ENCODE results near the gene SERPINA6. TPM values are rescaled to one million over a fixed set of nuclear protein-coding genes. Genes with fewer than 3 reads are reported as not detected.
"Not testable (repeated sequence)": the region's sequence is repeated elsewhere in the genome, so short reads cannot be mapped to it uniquely, and the experiment has no call there.

Gene SERPINA6
- total RNA-seq, 1 experiment from 2014 or later, result not detected

DNA sequence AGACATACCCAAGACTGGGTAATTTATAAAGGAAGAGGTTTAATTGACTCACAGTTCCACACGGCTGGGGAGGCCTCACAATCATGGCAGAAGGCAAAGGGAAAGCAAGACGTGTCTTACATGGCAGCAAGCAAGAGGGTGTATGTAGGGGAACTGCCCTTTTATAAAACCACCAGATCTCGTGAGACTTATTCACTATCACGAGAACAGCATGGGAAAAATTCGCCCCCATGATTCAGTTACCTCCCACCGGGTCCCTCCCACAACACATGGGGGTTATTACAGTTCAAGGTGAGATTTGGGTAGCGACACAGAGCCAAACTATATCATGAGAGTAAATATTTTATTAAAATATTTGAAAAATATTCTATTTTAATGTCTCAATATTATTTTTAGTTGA, 54.6 kb downstream of the SERPINA6 start:
- H3K9ac ChIP-seq (ENCODE audit: low read length); H3K27me3 ChIP-seq (ENCODE audit: low read length); H3K9me2 ChIP-seq (replicated peaks; ENCODE audit: insufficient read depth, low read length); H4K20me1 ChIP-seq (ENCODE audit: insufficient read depth, low read depth, low read length); H3K4me2 ChIP-seq (ENCODE audit: low read depth, low read length, poor library complexity, severe bottlenecking); H3K36me3 ChIP-seq (ENCODE audit: insufficient read depth, low read length); H3K9me3 ChIP-seq (ENCODE audit: low read length); H3K4me3 ChIP-seq (ENCODE audit: low read length); H3K4me1 ChIP-seq (ENCODE audit: low read length); H2AFZ ChIP-seq (ENCODE audit: low read length); H3K79me2 ChIP-seq (ENCODE audit: low read length); H3K27ac ChIP-seq (ENCODE audit: low read length); DNase-seq: not testable (repeated sequence)

DNA sequence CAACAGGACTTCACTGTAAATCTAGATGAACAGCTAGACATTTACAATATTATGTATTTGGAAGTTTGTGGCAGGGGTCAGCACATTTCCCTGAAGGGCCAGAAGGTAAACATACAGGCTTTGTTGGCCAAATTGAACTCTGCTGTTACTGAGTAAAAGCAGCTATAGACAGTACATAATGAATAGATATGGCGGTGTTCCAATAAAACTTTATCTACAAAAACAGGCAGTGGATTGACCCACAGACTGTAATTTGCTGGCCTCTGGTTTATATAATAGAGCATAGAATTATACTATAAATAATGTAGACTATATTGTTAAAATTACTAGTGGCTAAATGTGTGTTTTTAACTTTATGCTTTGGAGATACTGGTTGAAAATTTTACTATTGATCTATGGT, 55.8 kb downstream of the SERPINA6 start:
- Histone ChIP-seq H3K27ac (ENCODE audit: low read length) (no peak overlapping the region), H3K4me3 (ENCODE audit: low read length) (no peak overlapping the region), H3K9ac (ENCODE audit: low read length) (no peak overlapping the region), H3K36me3 (ENCODE audit: insufficient read depth, low read length) (no peaks in the 10 kb centered on the region), H3K4me1 (ENCODE audit: low read length) (no peaks in the 10 kb centered on the region), H3K9me3 (ENCODE audit: low read length) (no peaks in the 10 kb centered on the region), H3K27me3 (ENCODE audit: low read length) (no peaks in the 10 kb centered on the region; the same call in 1 of the 2 replicates), H3K79me2 (ENCODE audit: low read length) (no peaks in the 10 kb centered on the region), H3K4me2 (ENCODE audit: low read depth, low read length, poor library complexity, severe bottlenecking) (no peak overlapping the region), H4K20me1 (ENCODE audit: insufficient read depth, low read depth, low read length) (no peaks in the 10 kb centered on the region), H2AFZ (ENCODE audit: low read length) (no peak overlapping the region), H3K9me2 (replicated peaks; ENCODE audit: insufficient read depth, low read length) (no peaks in the 10 kb centered on the region)
- DNase-seq, result no peak

GRCh38 chr14:94264195-94264594, 58.9 kb downstream of the SERPINA6 start:
- H3K4me1 ChIP-seq (ENCODE audit: low read length); H2AFZ ChIP-seq (ENCODE audit: low read length); DNase-seq; H3K36me3 ChIP-seq (ENCODE audit: insufficient read depth, low read length); H3K4me2 ChIP-seq (ENCODE audit: low read depth, low read length, poor library complexity, severe bottlenecking); H3K9me2 ChIP-seq (replicated peaks; ENCODE audit: insufficient read depth, low read length); H3K9me3 ChIP-seq (ENCODE audit: low read length); H4K20me1 ChIP-seq (ENCODE audit: insufficient read depth, low read depth, low read length); H3K79me2 ChIP-seq (ENCODE audit: low read length); H3K4me3 ChIP-seq (ENCODE audit: low read length); H3K27ac ChIP-seq (ENCODE audit: low read length); H3K9ac ChIP-seq (ENCODE audit: low read length); H3K27me3 ChIP-seq (ENCODE audit: low read length): not testable (repeated sequence)

Other genes with a start within 250 kb of the SERPINA6 start
- 217 and 248 TPM in 2 replicates for gene DDX24, start 242.1 kb downstream of the SERPINA6 start, total RNA-seq (2014; rRNA removed; shearing (Covaris generic); ENCODE audit: low replicate concordance)
- 7.8 and 17.6 TPM in 2 replicates for gene IFI27L1, start 242.0 kb downstream of the SERPINA6 start, total RNA-seq (2014; rRNA removed; shearing (Covaris generic); ENCODE audit: low replicate concordance)
- gene IFI27, start 212.6 kb downstream of the SERPINA6 start, total RNA-seq (2014; rRNA removed; shearing (Covaris generic); ENCODE audit: low replicate concordance), result 0.48 and 1.1 TPM in 2 replicates
- 118 and 145 TPM in 2 replicates for gene IFI27L2, start 193.7 kb downstream of the SERPINA6 start, total RNA-seq (2014; rRNA removed; shearing (Covaris generic); ENCODE audit: low replicate concordance)
- 0.75 and 0.79 TPM in 2 replicates for gene PPP4R4, start 149.0 kb downstream of the SERPINA6 start, total RNA-seq (2014; rRNA removed; shearing (Covaris generic); ENCODE audit: low replicate concordance)
- not detected in 2 replicates for gene SERPINA10, start 30.1 kb downstream of the SERPINA6 start, total RNA-seq (2014; rRNA removed; shearing (Covaris generic); ENCODE audit: low replicate concordance)
- gene SERPINA2, start 43.4 kb upstream of the SERPINA6 start, total RNA-seq (2014; rRNA removed; shearing (Covaris generic); ENCODE audit: low replicate concordance), result not detected in 2 replicates
- 0.54 TPM in 1 of 2 replicates, not detected in the other for gene SERPINA1, start 65.3 kb upstream of the SERPINA6 start, total RNA-seq (2014; rRNA removed; shearing (Covaris generic); ENCODE audit: low replicate concordance)
- 0.97 and 1.4 TPM in 2 replicates for gene SERPINA11, start 129.5 kb upstream of the SERPINA6 start, total RNA-seq (2014; rRNA removed; shearing (Covaris generic); ENCODE audit: low replicate concordance)
- 164 and 182 TPM in 2 replicates for gene SERPINA9, start 152.9 kb upstream of the SERPINA6 start, total RNA-seq (2014; rRNA removed; shearing (Covaris generic); ENCODE audit: low replicate concordance)
- gene SERPINA12, start 186.1 kb upstream of the SERPINA6 start, total RNA-seq (2014; rRNA removed; shearing (Covaris generic); ENCODE audit: low replicate concordance), result not detected in 2 replicates
- gene SERPINA4, start 238.1 kb upstream of the SERPINA6 start, total RNA-seq (2014; rRNA removed; shearing (Covaris generic); ENCODE audit: low replicate concordance), result not detected in 2 replicates

Data from Karpas-422 (cell line).